Nephron (organoid): ENCODE measurements around the gene SERPINB1.

Experiments
- H3K27ac Mint-ChIP-seq, 3 experiments: 2 replicates each; pipeline ENCODE4 v1.8.0; 2020; ENCODE audit warnings: mixed read lengths in 3 of 3, mild to moderate bottlenecking in 2 of 3, moderate library complexity in 1 of 3
- H3K27me3 Mint-ChIP-seq: 2 replicates; pipeline ENCODE4 v1.8.0; 2021; ENCODE audit warnings: low read depth, mild to moderate bottlenecking, moderate library complexity, mixed read lengths
- H3K36me3 Mint-ChIP-seq: 2 replicates; pipeline ENCODE4 v1.8.0; 2020; ENCODE audit warnings: low read depth, mixed read lengths
- H3K4me1 Mint-ChIP-seq: 2 replicates; pipeline ENCODE4 v1.8.0; 2020; ENCODE audit warnings: mixed read lengths
- H3K4me3 Mint-ChIP-seq, 3 experiments: 2 replicates each; pipeline ENCODE4 v1.8.0; 2020; ENCODE audit warnings: mild to moderate bottlenecking in 3 of 3, mixed read lengths in 3 of 3, moderate library complexity in 2 of 3
- H3K9me3 Mint-ChIP-seq: 2 replicates; pipeline ENCODE4 v1.8.0; 2020; ENCODE audit warnings: mixed read lengths
- CTCF ChIP-seq, 3 experiments: fragments of 200-600 bp; sonication (generic); IDR thresholded peaks; one replicate each; pipeline ENCODE4 v1.5.0; 2021; ENCODE audit warnings: antibody characterized with exemption in 3 of 3; ENCODE audit not compliant: unreplicated experiment in 3 of 3

SERPINB1 gene

DNA sequence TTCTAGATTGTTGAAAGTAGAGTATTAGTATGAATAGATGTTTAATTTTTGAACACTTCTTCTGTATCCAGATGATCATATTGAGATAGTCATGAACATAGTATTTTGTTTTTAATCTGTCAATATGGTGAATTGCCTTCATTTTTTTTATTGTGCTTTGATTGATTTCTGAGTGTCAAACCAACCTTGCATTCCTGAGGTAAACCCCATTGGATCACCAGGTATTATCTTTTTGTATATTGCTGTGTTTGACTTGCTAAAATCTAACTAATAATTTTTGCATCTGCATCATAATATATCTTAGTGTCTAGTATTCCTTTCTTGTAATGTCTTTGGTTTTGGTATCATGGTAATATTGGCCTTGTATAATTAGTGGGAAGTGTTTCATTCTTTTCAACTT is 25.5 kb downstream of the SERPINB1 start:
- H3K27ac Mint-ChIP-seq: no peak overlapping the region

GRCh38 chr6:2812695-2813094 is 29.0 kb downstream of the SERPINB1 start:
- H3K27ac Mint-ChIP-seq: no peak overlapping the region
- H3K4me3 Mint-ChIP-seq: no peak overlapping the region
- H3K9me3 Mint-ChIP-seq: peaks cover 17% of the 10 kb centered on the region
- no peak for TF ChIP-seq CTCF (IDR thresholded peaks at IDR 0.05; ENCODE audit: unreplicated experiment in 3 of 3)
- no peaks in the 10 kb centered on the region for H3K27me3 Mint-ChIP-seq
- peaks cover 6% of the 10 kb centered on the region for H3K4me1 Mint-ChIP-seq
- H3K36me3 Mint-ChIP-seq: peaks cover 18% of the 10 kb centered on the region

More for the DNA sequence above, 25.5 kb downstream of the SERPINB1 start:
- peaks cover 18% of the 10 kb centered on the region for H3K4me1 Mint-ChIP-seq
- H3K36me3 Mint-ChIP-seq: peaks cover 18% of the 10 kb centered on the region
- no peaks in the 10 kb centered on the region for H3K27me3 Mint-ChIP-seq
- no peak for TF ChIP-seq CTCF (IDR thresholded peaks at IDR 0.05; ENCODE audit: unreplicated experiment in 3 of 3)
- H3K9me3 Mint-ChIP-seq: peaks cover 17% of the 10 kb centered on the region
- no peak overlapping the region for H3K4me3 Mint-ChIP-seq

GRCh38 chr6:2810092-2810671 is 31.5 kb downstream of the SERPINB1 start:
- no peak for TF ChIP-seq CTCF (IDR thresholded peaks at IDR 0.05; ENCODE audit: unreplicated experiment in 3 of 3)
- no peak overlapping the region for H3K4me3 Mint-ChIP-seq
- peaks cover 9% of the 10 kb centered on the region for H3K36me3 Mint-ChIP-seq
- H3K9me3 Mint-ChIP-seq: peaks cover 2% of the 10 kb centered on the region
- peaks cover 23% of the 10 kb centered on the region for H3K4me1 Mint-ChIP-seq
- no peak overlapping the region for H3K27ac Mint-ChIP-seq
- no peaks in the 10 kb centered on the region for H3K27me3 Mint-ChIP-seq

- peaks cover 23% of the 10 kb centered on the region for H3K4me1 Mint-ChIP-seq
- H3K9me3 Mint-ChIP-seq: peaks cover 2% of the 10 kb centered on the region
- TF ChIP-seq CTCF (IDR thresholded peaks at IDR 0.05; ENCODE audit: unreplicated experiment in 3 of 3): no peak
- no peaks in the 10 kb centered on the region for H3K27me3 Mint-ChIP-seq
- H3K4me3 Mint-ChIP-seq: no peak overlapping the region
- H3K27ac Mint-ChIP-seq: no peak overlapping the region
- H3K36me3 Mint-ChIP-seq: peaks cover 9% of the 10 kb centered on the region
Observed at GRCh38 chr6:2809015-2809414, 32.6 kb downstream of the SERPINB1 start.

DNA sequence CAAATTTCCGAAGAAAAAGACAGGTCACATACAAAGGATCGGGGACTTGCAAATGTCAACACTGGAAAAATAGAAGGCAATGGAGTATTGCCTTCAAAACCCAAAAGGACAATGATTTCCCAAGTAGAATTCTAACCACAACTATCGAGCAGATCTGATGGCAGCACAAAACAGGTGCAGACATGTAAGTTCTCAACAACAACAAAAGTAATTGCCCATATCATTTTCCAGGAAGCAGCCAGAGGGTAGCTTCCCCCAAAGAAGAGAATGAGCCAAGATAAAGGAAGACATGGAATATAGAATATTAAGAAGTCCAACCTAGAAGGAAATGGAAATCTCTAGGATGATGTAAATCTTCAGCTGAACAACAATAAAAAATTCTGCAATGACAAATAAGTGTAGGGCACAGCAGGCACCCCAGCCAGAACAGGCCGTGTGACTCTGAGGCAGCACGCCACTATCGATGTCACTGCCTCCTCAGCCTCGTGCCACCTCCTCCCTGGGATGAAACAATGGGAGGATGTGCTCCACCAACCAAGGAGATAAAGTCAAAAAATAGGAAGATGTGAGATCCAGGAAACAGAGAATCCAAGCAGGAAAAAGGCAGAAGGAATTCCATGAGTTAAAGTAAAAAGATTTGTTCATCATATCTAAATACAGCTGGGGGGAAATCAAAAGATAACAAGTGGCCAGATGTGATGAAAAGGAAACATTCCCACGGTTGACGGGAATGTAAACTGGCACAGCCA is 34.1 kb downstream of the SERPINB1 start:
- no peaks in the 10 kb centered on the region for H3K27me3 Mint-ChIP-seq
- peaks cover 23% of the 10 kb centered on the region for H3K4me1 Mint-ChIP-seq
- H3K4me3 Mint-ChIP-seq: no peak overlapping the region
- H3K36me3 Mint-ChIP-seq: peaks cover 6% of the 10 kb centered on the region
- H3K9me3 Mint-ChIP-seq: no peaks in the 10 kb centered on the region
- TF ChIP-seq CTCF (IDR thresholded peaks at IDR 0.05; ENCODE audit: unreplicated experiment in 3 of 3): no peak
- H3K27ac Mint-ChIP-seq: no peak overlapping the region

DNA sequence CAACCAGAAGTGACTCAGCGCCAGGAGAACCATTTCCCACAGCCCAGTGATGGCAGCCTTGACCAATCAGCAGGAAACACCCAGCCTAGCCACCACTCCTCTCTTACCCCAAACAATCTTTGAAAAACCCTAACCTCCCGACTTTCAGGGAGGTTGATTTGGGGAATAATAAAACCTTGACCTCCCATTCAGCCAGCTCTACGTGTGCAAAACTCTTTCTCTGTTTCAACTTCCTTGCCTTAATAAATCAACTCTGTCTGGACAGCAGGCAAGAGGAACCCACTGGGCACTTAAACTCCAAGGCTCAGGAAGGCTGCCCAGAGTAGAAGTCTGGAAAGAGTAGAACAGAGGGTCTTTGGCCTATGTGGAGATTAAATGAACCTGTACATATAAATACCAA is 35.0 kb downstream of the SERPINB1 start:
- H3K27me3 Mint-ChIP-seq: no peaks in the 10 kb centered on the region
- peaks cover 23% of the 10 kb centered on the region for H3K4me1 Mint-ChIP-seq
- no peak overlapping the region for H3K4me3 Mint-ChIP-seq
- H3K27ac Mint-ChIP-seq: peak overlapping the region in 1 of 3 experiments; percentile 7
- no peaks in the 10 kb centered on the region for H3K36me3 Mint-ChIP-seq
- TF ChIP-seq CTCF (IDR thresholded peaks at IDR 0.05; ENCODE audit: unreplicated experiment in 3 of 3): no peak
- H3K9me3 Mint-ChIP-seq: no peaks in the 10 kb centered on the region
